ENCODE data around the gene TH. TPM values are rescaled to one million over a fixed set of nuclear protein-coding genes. Genes with fewer than 3 reads are reported as not detected.
"Not testable (repeated sequence)": the region's sequence is repeated elsewhere in the genome, so short reads cannot be mapped to it uniquely, and the experiment has no call there.

The TH gene
- total RNA-seq, 4 donors from 2014 or later = 0.27 TPM; not detected in 2

DNA sequence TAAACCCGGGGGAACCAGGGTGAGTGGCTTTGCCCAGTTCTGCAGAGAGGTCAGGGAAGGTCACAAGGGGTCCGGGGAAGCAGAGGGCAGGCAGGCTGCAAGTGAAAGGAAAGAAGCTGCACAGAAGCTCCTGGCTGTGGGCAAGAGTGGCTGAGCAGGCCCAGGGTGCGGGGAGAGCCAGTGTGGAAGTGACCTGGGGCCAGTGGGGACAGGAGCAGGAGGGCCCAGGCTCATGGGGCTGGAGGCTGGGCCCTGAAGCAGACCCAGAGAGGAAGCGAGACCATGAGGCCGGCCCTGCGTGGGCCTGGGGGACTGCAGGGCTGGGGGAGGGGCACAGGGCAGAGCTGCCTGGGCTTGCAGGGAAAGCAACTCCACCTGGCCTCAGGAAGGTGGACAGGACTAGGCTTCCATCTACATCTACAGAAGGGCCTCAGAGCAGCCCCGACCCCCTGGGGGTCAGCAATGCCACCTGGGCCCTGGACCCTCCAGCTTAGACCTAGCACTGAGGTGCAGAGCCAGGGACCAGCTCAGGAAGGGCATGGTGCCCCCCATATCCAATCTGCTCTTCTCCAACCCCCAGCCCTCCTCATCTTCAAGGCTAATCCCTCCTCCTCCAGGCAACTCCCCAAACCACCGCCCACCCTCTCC, 44.0 kb downstream of the TH start:
- 59 to 80% methylated on average over 2 to 4 of the region's 8 CpGs for WGBS, 2 donors (ENCODE audit: low coverage in 1 of 2)
- Histone ChIP-seq H3K36me3 (no peaks in the 10 kb centered on the region), H3K27ac (no peak overlapping the region), H3K4me3 (no peak overlapping the region), H3K4me1 (no peaks in the 10 kb centered on the region), H3K27me3 (peaks cover 69% of the 10 kb centered on the region), H3K9me3 (no peaks in the 10 kb centered on the region)
- TF ChIP-seq, protein P1, sequence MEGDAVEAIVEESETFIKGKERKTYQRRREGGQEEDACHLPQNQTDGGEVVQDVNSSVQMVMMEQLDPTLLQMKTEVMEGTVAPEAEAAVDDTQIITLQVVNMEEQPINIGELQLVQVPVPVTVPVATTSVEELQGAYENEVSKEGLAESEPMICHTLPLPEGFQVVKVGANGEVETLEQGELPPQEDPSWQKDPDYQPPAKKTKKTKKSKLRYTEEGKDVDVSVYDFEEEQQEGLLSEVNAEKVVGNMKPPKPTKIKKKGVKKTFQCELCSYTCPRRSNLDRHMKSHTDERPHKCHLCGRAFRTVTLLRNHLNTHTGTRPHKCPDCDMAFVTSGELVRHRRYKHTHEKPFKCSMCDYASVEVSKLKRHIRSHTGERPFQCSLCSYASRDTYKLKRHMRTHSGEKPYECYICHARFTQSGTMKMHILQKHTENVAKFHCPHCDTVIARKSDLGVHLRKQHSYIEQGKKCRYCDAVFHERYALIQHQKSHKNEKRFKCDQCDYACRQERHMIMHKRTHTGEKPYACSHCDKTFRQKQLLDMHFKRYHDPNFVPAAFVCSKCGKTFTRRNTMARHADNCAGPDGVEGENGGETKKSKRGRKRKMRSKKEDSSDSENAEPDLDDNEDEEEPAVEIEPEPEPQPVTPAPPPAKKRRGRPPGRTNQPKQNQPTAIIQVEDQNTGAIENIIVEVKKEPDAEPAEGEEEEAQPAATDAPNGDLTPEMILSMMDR (IDR thresholded peaks at IDR 0.05) = no peak
- TF ChIP-seq POLR2A (IDR thresholded peaks at IDR 0.05) = no peak
- no peak for TF ChIP-seq POLR2AphosphoS5 (IDR thresholded peaks at IDR 0.05)
- TF ChIP-seq EP300 (IDR thresholded peaks at IDR 0.05) = no peak
- no peak for ATAC-seq

DNA sequence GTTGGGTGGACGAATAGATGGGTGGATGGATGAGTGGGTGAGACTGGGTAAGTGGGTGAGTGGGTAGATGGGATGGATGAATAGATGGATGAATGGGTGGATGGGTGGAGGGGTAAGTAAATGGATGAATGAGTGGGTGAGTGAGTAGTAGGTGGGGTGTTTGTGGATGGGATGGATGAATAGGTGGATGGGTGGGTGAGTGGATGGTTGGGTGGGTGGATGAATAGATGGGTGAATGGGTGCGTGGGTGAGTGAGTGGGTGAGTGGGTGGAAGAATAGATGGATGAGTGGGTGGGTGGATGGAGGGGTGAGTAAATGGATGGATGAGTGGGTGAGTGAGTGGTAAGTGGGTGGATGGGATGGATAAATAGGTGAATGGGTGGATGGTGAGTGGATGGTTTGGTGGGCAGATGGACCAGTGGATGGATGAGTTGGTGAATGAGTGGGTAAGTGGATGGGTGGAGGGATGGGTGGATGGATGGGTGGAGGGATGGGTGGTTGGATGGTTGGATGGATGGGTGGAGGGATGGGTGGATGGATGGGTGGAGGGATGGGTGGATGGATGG, 45.0 kb downstream of the TH start:
- Histone ChIP-seq H3K4me3 (no peak overlapping the region), H3K4me1 (no peaks in the 10 kb centered on the region), H3K27ac (no peak overlapping the region), H3K27me3 (peaks cover 70% of the 10 kb centered on the region), H3K9me3 (no peaks in the 10 kb centered on the region), H3K36me3 (no peaks in the 10 kb centered on the region)
- TF ChIP-seq, protein P1 (IDR thresholded peaks at IDR 0.05) = no peak
- TF ChIP-seq EP300 (IDR thresholded peaks at IDR 0.05) = no peak
- no peak for TF ChIP-seq POLR2A (IDR thresholded peaks at IDR 0.05)
- no peak for ATAC-seq
- 81 to 86% methylated on average over 2 of the region's 2 CpGs for WGBS, 2 donors (ENCODE audit: low coverage in 1 of 2)

DNA sequence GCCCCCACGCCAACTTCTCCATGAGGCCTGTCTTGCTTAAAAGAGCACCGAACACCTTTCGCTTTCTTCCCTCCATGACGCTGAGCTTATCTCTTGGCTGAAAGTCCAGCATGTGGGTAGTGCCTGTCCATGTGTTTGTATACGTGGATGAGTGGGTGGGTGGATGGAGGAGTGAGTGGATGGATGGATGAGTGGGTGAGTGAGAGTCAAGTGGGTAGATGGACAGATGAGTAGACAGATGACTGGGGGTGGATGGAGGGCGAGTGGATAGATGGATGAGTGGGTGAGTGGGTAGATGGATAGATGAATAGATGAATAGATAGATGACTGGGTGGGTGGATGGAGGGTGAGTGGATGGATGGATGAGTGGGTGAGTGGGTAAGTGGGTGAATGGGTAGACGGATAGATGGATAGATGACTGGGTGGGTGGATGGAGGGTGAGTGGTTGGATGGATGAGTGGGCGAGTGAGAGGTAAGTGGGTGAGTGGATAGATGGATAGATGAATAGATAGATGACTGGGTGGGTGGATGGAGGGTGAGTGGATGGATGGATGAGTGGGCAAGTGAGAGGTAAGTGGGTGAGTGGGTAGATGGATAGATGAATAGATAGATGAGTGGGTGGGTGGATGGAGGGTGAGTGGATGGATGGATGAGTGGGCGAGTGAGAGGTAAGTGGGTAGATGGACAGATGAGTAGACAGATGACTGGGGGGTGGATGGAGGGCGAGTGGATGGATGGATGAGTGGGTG, 46.7 kb downstream of the TH start:
- WGBS, 2 donors (ENCODE audit: low coverage in 1 of 2) = 69 to 85% methylated on average over 6 to 10 of the region's 10 CpGs

DNA sequence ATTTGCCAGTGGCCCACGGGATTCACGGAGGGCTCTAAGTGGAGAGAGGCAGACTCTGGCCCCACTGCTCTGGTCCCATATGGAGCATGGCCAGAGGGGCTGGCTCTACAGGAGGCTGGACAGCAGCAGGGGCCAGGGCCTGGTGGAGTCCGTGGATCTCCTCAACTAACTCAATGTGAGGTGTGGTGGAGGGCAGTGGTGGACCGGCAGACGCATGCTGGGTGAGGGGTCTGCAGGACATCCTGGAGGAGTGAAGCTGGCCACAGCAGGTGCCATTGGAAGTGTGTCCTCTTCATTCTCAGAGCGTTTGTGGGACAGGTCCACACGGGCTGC, 48.0 kb downstream of the TH start:
- no peaks in the 10 kb centered on the region for H3K4me1 ChIP-seq
- peaks cover 65% of the 10 kb centered on the region for H3K27me3 ChIP-seq
- H3K9me3 ChIP-seq = peaks cover 0 to 2% (median 0%) of the 10 kb centered on the region in 3 donors
- no peak overlapping the region for H3K4me3 ChIP-seq
- WGBS, 2 donors (ENCODE audit: low coverage in 1 of 2) = 94% methylated on average over 3 to 5 of the region's 7 CpGs
- no peak for ATAC-seq
- no peak overlapping the region for H3K27ac ChIP-seq
- TF ChIP-seq POLR2A (IDR thresholded peaks at IDR 0.05) (no peak), POLR2AphosphoS5 (IDR thresholded peaks at IDR 0.05) (no peak), EP300 (IDR thresholded peaks at IDR 0.05) (no peak)
- TF ChIP-seq, protein P1 (IDR thresholded peaks at IDR 0.05) = no peak
- H3K36me3 ChIP-seq = no peaks in the 10 kb centered on the region

More for the DNA sequence above, 46.7 kb downstream of the TH start:
- not testable (repeated sequence) for H3K27ac ChIP-seq, ATAC-seq, H3K36me3 ChIP-seq, H3K9me3 ChIP-seq, H3K4me3 ChIP-seq, H3K4me1 ChIP-seq
- peaks cover 70% of the 10 kb centered on the region for H3K27me3 ChIP-seq

- H3K4me1 ChIP-seq = no peaks in the 10 kb centered on the region
- no peak overlapping the region for H3K4me3 ChIP-seq
- peaks cover 0 to 6% (median 0%) of the 10 kb centered on the region in 3 donors for H3K9me3 ChIP-seq
- TF ChIP-seq POLR2AphosphoS5 (IDR thresholded peaks at IDR 0.05) = no peak
- no peak for TF ChIP-seq POLR2A (IDR thresholded peaks at IDR 0.05)
- TF ChIP-seq EP300 (IDR thresholded peaks at IDR 0.05) = no peak
- TF ChIP-seq, protein P1 (IDR thresholded peaks at IDR 0.05) = no peak
- WGBS, 2 donors (ENCODE audit: low coverage in 1 of 2) = 70 to 89% methylated on average over 2 to 3 of the region's 13 CpGs
- H3K27ac ChIP-seq = no peak overlapping the region
- H3K36me3 ChIP-seq = no peaks in the 10 kb centered on the region
- no peak for ATAC-seq
- peaks cover 64% of the 10 kb centered on the region for H3K27me3 ChIP-seq
Observed at GRCh38 chr11:2122907-2123627, 48.5 kb downstream of the TH start.

All from gastroesophageal sphincter (tissue), 4 donors.